ENCODE data around the gene PCYT1B. TPM values are rescaled to one million over a fixed set of nuclear protein-coding genes. Genes with fewer than 3 reads are reported as not detected.

Gene PCYT1B
- total RNA-seq, 1 experiment from 2014 or later: 0.09 TPM

DNA sequence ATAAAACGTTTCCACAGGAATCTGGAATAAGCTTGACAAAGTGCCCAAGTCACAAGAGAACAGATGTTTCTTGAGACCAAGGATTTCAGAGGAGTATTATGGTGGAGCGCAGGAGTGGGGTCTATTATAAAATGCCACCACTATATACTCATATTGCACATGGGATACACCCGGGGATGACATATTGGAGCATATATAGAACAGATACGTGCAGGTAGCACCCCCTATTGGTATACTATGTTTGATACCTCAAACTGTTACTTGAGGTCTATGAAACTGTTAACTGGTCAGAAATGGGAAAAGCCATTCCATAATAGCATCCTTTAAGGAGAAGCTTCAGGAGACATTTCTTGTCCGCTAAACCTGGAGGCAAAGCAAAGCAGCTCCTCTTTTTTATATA is 86.0 kb downstream of the PCYT1B start:
- no peak overlapping the region for H3K27ac Mint-ChIP-seq (ENCODE audit: unreplicated experiment)
- no peaks in the 10 kb centered on the region for H3K4me1 Mint-ChIP-seq (ENCODE audit: low read depth, unreplicated experiment)
- no peak overlapping the region for H3K4me3 Mint-ChIP-seq (ENCODE audit: low read depth, unreplicated experiment)
- intact Hi-C loops (cut with micrococcal nuclease; ENCODE audit: unreplicated experiment): loop anchor here (2.0 kb wide), 1 partner anchor 166 kb away; no protein-coding TSS in a partner anchor
- H3K36me3 Mint-ChIP-seq (ENCODE audit: insufficient read depth, unreplicated experiment): no peaks in the 10 kb centered on the region
- no peak for DNase-seq
- peaks cover 21% of the 10 kb centered on the region for H3K27me3 Mint-ChIP-seq (ENCODE audit: unreplicated experiment)
- no peaks in the 10 kb centered on the region for H3K9me3 Mint-ChIP-seq (ENCODE audit: low read depth, unreplicated experiment)
- TF ChIP-seq, protein P1, sequence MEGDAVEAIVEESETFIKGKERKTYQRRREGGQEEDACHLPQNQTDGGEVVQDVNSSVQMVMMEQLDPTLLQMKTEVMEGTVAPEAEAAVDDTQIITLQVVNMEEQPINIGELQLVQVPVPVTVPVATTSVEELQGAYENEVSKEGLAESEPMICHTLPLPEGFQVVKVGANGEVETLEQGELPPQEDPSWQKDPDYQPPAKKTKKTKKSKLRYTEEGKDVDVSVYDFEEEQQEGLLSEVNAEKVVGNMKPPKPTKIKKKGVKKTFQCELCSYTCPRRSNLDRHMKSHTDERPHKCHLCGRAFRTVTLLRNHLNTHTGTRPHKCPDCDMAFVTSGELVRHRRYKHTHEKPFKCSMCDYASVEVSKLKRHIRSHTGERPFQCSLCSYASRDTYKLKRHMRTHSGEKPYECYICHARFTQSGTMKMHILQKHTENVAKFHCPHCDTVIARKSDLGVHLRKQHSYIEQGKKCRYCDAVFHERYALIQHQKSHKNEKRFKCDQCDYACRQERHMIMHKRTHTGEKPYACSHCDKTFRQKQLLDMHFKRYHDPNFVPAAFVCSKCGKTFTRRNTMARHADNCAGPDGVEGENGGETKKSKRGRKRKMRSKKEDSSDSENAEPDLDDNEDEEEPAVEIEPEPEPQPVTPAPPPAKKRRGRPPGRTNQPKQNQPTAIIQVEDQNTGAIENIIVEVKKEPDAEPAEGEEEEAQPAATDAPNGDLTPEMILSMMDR (IDR thresholded peaks at IDR 0.05; ENCODE audit: unreplicated experiment): no peak
- CTCF ChIA-PET: no interaction called here
- BruUV-seq (replicated peaks): no TSS peak

DNA sequence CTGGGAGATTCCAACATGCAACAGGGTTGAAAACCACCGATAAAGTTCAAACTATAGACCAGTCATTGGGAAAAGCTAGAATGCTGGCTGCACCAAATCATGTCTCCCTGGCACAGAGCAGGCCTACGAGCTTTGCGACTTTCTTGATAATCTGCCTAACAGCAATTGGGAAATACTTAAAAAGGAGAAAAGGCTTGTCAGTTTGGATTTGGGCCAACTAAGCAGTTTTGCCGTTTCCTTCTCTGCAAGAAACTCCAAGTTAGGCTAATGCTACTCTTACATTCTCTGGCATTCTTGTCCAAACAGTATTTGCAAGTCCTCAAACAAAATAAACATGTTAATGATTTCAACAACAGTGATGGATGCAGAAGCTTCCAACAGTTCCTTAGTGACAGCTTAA is 94.1 kb downstream of the PCYT1B start:
- intact Hi-C loops (cut with micrococcal nuclease; ENCODE audit: unreplicated experiment): no loop called here
- Mint-ChIP-seq H3K4me3 (ENCODE audit: low read depth, unreplicated experiment) (no peak overlapping the region), H3K4me1 (ENCODE audit: low read depth, unreplicated experiment) (no peaks in the 10 kb centered on the region), H3K27ac (ENCODE audit: unreplicated experiment) (no peak overlapping the region), H3K36me3 (ENCODE audit: insufficient read depth, unreplicated experiment) (no peaks in the 10 kb centered on the region), H3K27me3 (ENCODE audit: unreplicated experiment) (no peaks in the 10 kb centered on the region), H3K9me3 (ENCODE audit: low read depth, unreplicated experiment) (no peaks in the 10 kb centered on the region)
- DNase-seq: no peak
- CTCF ChIA-PET: no interaction called here
- BruUV-seq (replicated peaks): no TSS peak
- TF ChIP-seq, protein P1 (IDR thresholded peaks at IDR 0.05; ENCODE audit: unreplicated experiment): no peak

DNA sequence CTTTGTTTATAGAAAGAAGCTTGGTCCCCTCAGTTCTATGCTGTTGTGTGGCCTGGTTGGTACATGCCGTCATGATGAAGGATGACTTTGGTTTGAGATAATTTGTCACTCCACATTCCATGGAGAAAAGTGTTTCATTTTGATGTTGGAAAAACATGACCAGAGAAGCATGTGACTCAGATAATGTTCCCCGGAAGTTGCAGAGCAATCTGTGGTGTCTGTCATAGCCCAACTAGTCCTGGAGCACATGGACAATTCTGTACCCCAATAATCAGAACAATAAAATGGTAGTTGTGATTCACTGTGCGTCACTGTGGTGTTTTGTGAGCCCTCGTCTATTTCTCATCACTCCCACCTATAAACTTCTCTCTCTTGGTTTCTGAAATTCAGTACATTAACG is 97.0 kb downstream of the PCYT1B start:
- intact Hi-C loops (cut with micrococcal nuclease; ENCODE audit: unreplicated experiment): no loop called here
- Mint-ChIP-seq H3K27ac (ENCODE audit: unreplicated experiment) (no peak overlapping the region), H3K4me1 (ENCODE audit: low read depth, unreplicated experiment) (no peaks in the 10 kb centered on the region), H3K4me3 (ENCODE audit: low read depth, unreplicated experiment) (no peak overlapping the region), H3K27me3 (ENCODE audit: unreplicated experiment) (no peaks in the 10 kb centered on the region), H3K9me3 (ENCODE audit: low read depth, unreplicated experiment) (no peaks in the 10 kb centered on the region), H3K36me3 (ENCODE audit: insufficient read depth, unreplicated experiment) (no peaks in the 10 kb centered on the region)
- no peak for DNase-seq
- CTCF ChIA-PET: no interaction called here
- TF ChIP-seq, protein P1 (IDR thresholded peaks at IDR 0.05; ENCODE audit: unreplicated experiment): no peak
- no TSS peak for BruUV-seq (replicated peaks)

- Mint-ChIP-seq H3K27ac (ENCODE audit: unreplicated experiment) (no peak overlapping the region), H3K4me1 (ENCODE audit: low read depth, unreplicated experiment) (no peaks in the 10 kb centered on the region), H3K36me3 (ENCODE audit: insufficient read depth, unreplicated experiment) (no peaks in the 10 kb centered on the region), H3K9me3 (ENCODE audit: low read depth, unreplicated experiment) (no peaks in the 10 kb centered on the region), H3K4me3 (ENCODE audit: low read depth, unreplicated experiment) (no peak overlapping the region), H3K27me3 (ENCODE audit: unreplicated experiment) (no peaks in the 10 kb centered on the region)
- TF ChIP-seq, protein P1 (IDR thresholded peaks at IDR 0.05; ENCODE audit: unreplicated experiment): no peak
- CTCF ChIA-PET: interaction anchor here (0.8 kb wide), 1 partner anchor 16 kb away, joined by 4 read pairs; no protein-coding TSS in a partner anchor
- no TSS peak for BruUV-seq (replicated peaks)
- intact Hi-C loops (cut with micrococcal nuclease; ENCODE audit: unreplicated experiment): no loop called here
- DNase-seq: no peak
Measured at GRCh38 chrX:24547961-24548360, 99.2 kb downstream of the PCYT1B start.

Data from Calu3 (cell line).